ENCODE results near the gene MUL1.

Gene MUL1

DNA sequence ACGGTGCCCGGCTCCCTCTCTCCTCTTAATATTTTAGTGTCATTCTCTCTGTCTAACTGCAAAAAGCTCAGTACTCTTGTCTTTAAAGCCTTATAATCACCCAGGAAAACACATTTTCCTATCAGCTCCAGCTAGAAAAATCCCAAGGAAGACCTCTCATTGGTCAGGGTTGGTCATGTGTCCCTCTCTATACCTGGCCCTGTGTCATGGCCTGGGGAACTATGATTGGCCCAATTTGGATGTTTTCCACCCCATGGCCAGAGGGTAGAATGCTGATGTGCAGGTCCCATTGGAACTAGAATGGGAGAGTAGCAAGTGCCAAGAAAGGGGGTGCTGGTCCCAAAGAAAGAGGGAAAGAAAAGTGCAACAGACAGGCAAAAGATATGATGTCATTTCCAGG lies 49.2 kb downstream of the MUL1 start:
- no peaks in the 10 kb centered on the region for H3K9me3 ChIP-seq (replicated peaks; ENCODE audit: insufficient read depth, low read length)
- no peak for DNase-seq
- H2AFZ ChIP-seq (ENCODE audit: low read length) = no peak overlapping the region
- no peaks in the 10 kb centered on the region for H3K4me1 ChIP-seq (ENCODE audit: low read length)
- TF ChIP-seq EZH2phosphoT487 (IDR thresholded peaks at IDR 0.05; ENCODE audit: low read length) = no peak
- TF ChIP-seq, protein P1, sequence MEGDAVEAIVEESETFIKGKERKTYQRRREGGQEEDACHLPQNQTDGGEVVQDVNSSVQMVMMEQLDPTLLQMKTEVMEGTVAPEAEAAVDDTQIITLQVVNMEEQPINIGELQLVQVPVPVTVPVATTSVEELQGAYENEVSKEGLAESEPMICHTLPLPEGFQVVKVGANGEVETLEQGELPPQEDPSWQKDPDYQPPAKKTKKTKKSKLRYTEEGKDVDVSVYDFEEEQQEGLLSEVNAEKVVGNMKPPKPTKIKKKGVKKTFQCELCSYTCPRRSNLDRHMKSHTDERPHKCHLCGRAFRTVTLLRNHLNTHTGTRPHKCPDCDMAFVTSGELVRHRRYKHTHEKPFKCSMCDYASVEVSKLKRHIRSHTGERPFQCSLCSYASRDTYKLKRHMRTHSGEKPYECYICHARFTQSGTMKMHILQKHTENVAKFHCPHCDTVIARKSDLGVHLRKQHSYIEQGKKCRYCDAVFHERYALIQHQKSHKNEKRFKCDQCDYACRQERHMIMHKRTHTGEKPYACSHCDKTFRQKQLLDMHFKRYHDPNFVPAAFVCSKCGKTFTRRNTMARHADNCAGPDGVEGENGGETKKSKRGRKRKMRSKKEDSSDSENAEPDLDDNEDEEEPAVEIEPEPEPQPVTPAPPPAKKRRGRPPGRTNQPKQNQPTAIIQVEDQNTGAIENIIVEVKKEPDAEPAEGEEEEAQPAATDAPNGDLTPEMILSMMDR (IDR thresholded peaks at IDR 0.05; ENCODE audit: low read length) = no peak
- TF ChIP-seq EZH2 (optimal IDR thresholded peaks at IDR 0.05; ENCODE audit: low read depth, low read length) = no peak
- H3K27me3 ChIP-seq (replicated peaks; ENCODE audit: insufficient read depth, low read length) = peaks cover 86% of the 10 kb centered on the region
- no peaks in the 10 kb centered on the region for H3F3A ChIP-seq (ENCODE audit: insufficient read depth, low read length)
- H3K27ac ChIP-seq (ENCODE audit: low read length) = no peak overlapping the region
- H3K4me3 ChIP-seq (ENCODE audit: low read length) = no peak overlapping the region
- H3K9ac ChIP-seq (ENCODE audit: low read length) = no peak overlapping the region
- no peaks in the 10 kb centered on the region for H3K9me2 ChIP-seq (replicated peaks; ENCODE audit: insufficient read depth, low read length)
- H4K20me1 ChIP-seq (ENCODE audit: insufficient read depth, low read length) = no peaks in the 10 kb centered on the region
- no peaks in the 10 kb centered on the region for H3K36me3 ChIP-seq (replicated peaks; ENCODE audit: insufficient read depth, low read length)
- H3K4me2 ChIP-seq (ENCODE audit: low read depth, low read length) = no peak overlapping the region
- no peaks in the 10 kb centered on the region for H3K79me2 ChIP-seq (ENCODE audit: low read length)

DNA sequence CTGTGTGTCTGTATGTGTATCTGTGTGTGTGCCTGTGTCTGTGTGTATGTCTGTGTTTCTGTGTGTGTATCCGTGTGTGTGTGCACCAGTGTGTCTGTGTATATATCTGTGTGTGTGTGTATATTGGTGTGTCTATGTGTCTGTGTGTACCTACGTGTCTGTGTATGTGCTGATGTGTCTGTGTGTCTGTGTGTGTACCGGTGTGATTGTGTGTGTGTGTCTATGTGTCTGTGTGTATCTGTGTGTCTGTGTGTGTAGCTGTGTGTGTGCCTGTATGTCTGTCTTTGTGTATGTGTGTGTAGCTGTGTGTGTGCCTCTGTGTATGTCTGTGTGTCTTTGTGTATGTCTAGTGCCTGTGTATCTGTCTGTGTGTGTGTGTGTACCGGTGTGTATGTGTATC lies 53.9 kb downstream of the MUL1 start:
- Histone ChIP-seq H3K36me3 (replicated peaks; ENCODE audit: insufficient read depth, low read length) (no peaks in the 10 kb centered on the region), H3K4me3 (ENCODE audit: low read length) (no peak overlapping the region), H3F3A (ENCODE audit: insufficient read depth, low read length) (no peaks in the 10 kb centered on the region), H3K9ac (ENCODE audit: low read length) (no peak overlapping the region), H3K9me3 (replicated peaks; ENCODE audit: insufficient read depth, low read length) (no peaks in the 10 kb centered on the region), H3K79me2 (ENCODE audit: low read length) (no peaks in the 10 kb centered on the region), H3K27ac (ENCODE audit: low read length) (no peak overlapping the region), H3K9me2 (replicated peaks; ENCODE audit: insufficient read depth, low read length) (no peaks in the 10 kb centered on the region), H3K27me3 (replicated peaks; ENCODE audit: insufficient read depth, low read length) (peaks cover 90% of the 10 kb centered on the region), H4K20me1 (ENCODE audit: insufficient read depth, low read length) (no peaks in the 10 kb centered on the region), H3K4me1 (ENCODE audit: low read length) (no peaks in the 10 kb centered on the region), H2AFZ (ENCODE audit: low read length) (no peak overlapping the region), H3K4me2 (ENCODE audit: low read depth, low read length) (no peak overlapping the region)
- TF ChIP-seq, protein P1 (IDR thresholded peaks at IDR 0.05; ENCODE audit: low read length) = no peak
- TF ChIP-seq EZH2 (optimal IDR thresholded peaks at IDR 0.05; ENCODE audit: low read depth, low read length) = no peak
- no peak for TF ChIP-seq EZH2phosphoT487 (IDR thresholded peaks at IDR 0.05; ENCODE audit: low read length)
- DNase-seq = no peak

DNA sequence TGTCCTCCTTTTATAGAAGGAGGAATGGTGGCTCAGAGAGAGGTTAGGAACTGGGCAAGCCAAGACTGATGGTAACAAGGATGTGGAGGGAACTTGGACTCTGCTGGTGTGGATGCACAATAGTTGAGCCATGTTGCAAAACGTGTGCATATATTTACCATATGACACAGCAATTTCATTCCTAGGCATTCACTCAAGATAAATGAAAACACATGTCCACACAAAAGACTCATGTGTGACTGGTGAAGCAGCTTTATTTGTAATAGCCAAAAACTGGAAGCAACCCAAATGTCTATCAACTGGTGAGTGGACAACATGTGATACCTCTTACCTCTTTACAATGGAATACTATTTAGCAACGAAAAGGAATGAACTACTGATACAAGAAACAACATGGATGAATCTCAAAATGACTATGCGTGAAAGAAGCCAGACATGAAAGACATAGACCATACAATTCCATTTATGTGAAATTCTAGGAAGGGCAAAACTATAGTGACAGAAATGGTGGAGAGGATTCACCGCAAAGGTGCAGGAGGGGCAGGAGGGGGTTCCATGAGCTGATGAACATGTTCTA lies 58.1 kb downstream of the MUL1 start:
- Histone ChIP-seq H3K9me3 (replicated peaks; ENCODE audit: insufficient read depth, low read length) (no peaks in the 10 kb centered on the region), H3K27ac (ENCODE audit: low read length) (no peak overlapping the region), H3F3A (ENCODE audit: insufficient read depth, low read length) (no peaks in the 10 kb centered on the region), H3K4me1 (ENCODE audit: low read length) (no peaks in the 10 kb centered on the region), H3K4me3 (ENCODE audit: low read length) (no peak overlapping the region), H3K9me2 (replicated peaks; ENCODE audit: insufficient read depth, low read length) (no peaks in the 10 kb centered on the region), H2AFZ (ENCODE audit: low read length) (no peak overlapping the region), H3K27me3 (replicated peaks; ENCODE audit: insufficient read depth, low read length) (peaks cover 96% of the 10 kb centered on the region), H3K4me2 (ENCODE audit: low read depth, low read length) (no peak overlapping the region), H4K20me1 (ENCODE audit: insufficient read depth, low read length) (no peaks in the 10 kb centered on the region), H3K79me2 (ENCODE audit: low read length) (no peaks in the 10 kb centered on the region), H3K9ac (ENCODE audit: low read length) (no peak overlapping the region), H3K36me3 (replicated peaks; ENCODE audit: insufficient read depth, low read length) (no peaks in the 10 kb centered on the region)
- no peak for DNase-seq
- TF ChIP-seq EZH2phosphoT487 (IDR thresholded peaks at IDR 0.05; ENCODE audit: low read length) (no peak), EZH2 (optimal IDR thresholded peaks at IDR 0.05; ENCODE audit: low read depth, low read length) (no peak)
- TF ChIP-seq, protein P1 (IDR thresholded peaks at IDR 0.05; ENCODE audit: low read length) = no peak
